GM13976 (cell line): Measurements from ENCODE around the gene IMMP2L.

Source experiments
- DNase-seq: peaks from one replicate; pipeline ENCODE4 v3.0.0; 2012; ENCODE audit warnings: low spot score
- in situ Hi-C: fragments of 300-500 bp; cut with MboI; formaldehyde crosslinking; loops from one replicate; pipeline ENCODE4 v1.12.0; 2022; ENCODE audit warnings: low sequenced_read_pairs, mixed read lengths, inconsistent platforms; ENCODE audit not compliant: unreplicated experiment
- TF ChIP-seq, protein P1 (sequence below): IDR thresholded peaks from 2 replicates; pipeline ENCODE4 v1.5.1; 2012; ENCODE audit warnings: borderline replicate concordance, mild to moderate bottlenecking; ENCODE audit not compliant: insufficient read depth; ENCODE audit errors: extremely low read depth, missing control alignments, control extremely low read depth

IMMP2L gene

DNA sequence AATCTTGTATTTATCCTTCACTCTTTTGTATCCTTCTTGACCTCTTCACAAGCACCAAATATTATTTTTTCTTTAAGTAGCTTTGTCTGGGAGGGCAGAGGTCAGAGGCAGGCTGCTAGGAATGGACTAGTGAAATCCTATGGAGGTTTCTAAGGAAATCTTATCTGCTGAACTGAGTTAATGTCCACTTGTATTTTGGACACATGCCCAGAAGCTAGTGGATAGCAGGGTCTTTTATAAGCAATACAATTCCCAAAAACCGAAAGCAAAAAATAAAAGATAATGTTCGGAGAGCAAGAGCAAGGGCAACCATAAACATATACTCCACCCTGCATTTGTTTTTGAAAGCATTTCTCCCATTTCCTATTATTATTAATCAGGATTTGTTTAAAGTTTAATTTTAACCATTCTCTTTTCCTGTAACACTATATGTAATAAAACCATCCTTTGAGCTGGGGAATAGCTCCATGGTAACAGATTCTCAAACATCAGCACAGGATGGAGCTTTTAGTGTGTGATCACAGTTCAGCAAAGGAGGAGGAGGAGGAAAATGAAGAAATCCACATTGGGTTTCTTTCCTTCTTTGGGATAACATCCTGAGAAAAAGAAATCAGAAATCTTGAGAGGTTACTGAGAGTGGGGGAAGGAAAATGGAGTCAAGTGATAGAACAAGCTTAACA, 799.6 kb downstream of the IMMP2L start:
- TF ChIP-seq, protein P1, sequence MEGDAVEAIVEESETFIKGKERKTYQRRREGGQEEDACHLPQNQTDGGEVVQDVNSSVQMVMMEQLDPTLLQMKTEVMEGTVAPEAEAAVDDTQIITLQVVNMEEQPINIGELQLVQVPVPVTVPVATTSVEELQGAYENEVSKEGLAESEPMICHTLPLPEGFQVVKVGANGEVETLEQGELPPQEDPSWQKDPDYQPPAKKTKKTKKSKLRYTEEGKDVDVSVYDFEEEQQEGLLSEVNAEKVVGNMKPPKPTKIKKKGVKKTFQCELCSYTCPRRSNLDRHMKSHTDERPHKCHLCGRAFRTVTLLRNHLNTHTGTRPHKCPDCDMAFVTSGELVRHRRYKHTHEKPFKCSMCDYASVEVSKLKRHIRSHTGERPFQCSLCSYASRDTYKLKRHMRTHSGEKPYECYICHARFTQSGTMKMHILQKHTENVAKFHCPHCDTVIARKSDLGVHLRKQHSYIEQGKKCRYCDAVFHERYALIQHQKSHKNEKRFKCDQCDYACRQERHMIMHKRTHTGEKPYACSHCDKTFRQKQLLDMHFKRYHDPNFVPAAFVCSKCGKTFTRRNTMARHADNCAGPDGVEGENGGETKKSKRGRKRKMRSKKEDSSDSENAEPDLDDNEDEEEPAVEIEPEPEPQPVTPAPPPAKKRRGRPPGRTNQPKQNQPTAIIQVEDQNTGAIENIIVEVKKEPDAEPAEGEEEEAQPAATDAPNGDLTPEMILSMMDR: no peak
- DNase-seq: no peak
- in situ Hi-C loops: no loop called here

DNA sequence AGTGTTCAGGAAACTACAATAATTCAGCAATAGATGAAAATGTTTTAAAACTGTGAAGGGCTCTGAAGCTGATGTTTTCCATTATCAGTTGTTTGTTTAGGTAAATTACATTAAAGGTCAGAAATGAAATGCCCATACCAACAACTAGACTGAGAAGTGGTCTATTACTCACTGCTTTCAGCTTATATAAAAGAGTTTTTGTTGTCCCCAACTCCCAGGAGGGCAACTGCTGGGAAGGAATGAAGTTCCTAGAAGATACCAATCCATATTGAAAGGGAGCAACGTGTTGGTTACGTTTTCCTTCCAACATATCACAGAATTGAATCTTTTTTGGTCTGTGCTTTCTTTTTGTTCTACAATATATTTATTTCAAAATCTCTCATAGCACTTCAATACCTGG, 802.0 kb downstream of the IMMP2L start:
- TF ChIP-seq, protein P1: no peak

DNA sequence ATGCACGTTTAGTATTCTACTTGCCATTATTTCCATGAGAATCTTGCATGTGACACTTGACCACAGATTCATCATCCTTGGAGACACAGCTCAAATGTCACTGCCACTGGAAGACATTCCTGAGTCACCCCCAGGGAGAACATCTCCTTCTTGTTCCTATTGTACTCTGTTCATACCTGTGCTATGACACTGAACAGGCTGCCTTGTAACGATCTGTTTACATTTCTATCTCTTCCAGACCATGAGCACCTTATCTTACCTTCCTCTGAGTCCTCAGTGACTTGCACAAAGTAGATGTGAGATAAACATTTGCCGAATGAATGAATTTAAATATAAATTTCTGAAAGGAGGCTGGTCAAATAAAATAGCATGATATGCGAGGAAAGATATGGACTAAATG, 803.2 kb downstream of the IMMP2L start:
- DNase-seq: no peak
- in situ Hi-C loops: no loop called here
- TF ChIP-seq, protein P1: no peak

More for the DNA sequence above, 802.0 kb downstream of the IMMP2L start:
- no peak for DNase-seq
- in situ Hi-C loops: no loop called here

GRCh38 chr7:110754649-110755048, 807.6 kb downstream of the IMMP2L start:
- TF ChIP-seq, protein P1: no peak
- DNase-seq: no peak
- in situ Hi-C loops: no loop called here

- DNase-seq: no peak
- in situ Hi-C loops: no loop called here
- TF ChIP-seq, protein P1: no peak
Observed at GRCh38 chr7:110750931-110751605, 811.2 kb downstream of the IMMP2L start.

DNA sequence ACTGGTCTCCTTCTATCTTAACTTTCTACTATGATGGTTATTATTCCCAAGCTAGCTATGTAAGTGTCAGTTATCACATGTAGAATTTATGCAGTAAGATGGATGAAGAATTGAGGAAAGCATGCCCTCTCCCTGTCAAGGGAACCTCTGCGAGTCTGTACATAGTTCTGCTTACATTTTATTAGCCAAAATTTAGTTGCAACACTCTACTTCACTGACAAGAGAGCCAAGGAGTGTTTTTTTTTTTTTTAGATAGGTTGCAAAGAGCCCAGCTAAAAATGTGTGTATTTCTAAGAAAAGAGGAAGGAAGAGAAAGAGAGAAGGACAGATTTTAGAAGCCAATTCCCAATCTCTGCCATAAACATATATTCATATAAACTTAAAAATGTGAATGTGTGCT, 829.1 kb downstream of the IMMP2L start:
- TF ChIP-seq, protein P1: no peak
- in situ Hi-C loops: no loop called here
- no peak for DNase-seq
